Right atrium auricular region (tissue), 2 donors: ENCODE results near the gene CCDC188. TPM values are rescaled to one million over a fixed set of nuclear protein-coding genes. Genes with fewer than 3 reads are reported as not detected.
A peak's percentile ranks its signal among the peaks of the same experiment; 100 is the strongest.

ENCODE experiments used
- DNase-seq: peaks from one replicate; pipeline ENCODE4 v3.0.0-alpha.2; 2019; ENCODE audit warnings: low spot score
- H3K27ac ChIP-seq, 2 donors: fragments of 200-600 bp; sonication (generic); 1 replicate in 1 of 2; 2 replicates in 1 of 2; pipeline ENCODE4 v1.5.1; 2016 to 2019
- H3K27me3 ChIP-seq, 2 donors: fragments of 200-600 bp; sonication (generic); one replicate each; pipeline versions ENCODE4 v1.5.1 to v1.6.0; 2017 to 2019
- H3K36me3 ChIP-seq: fragments of 200-600 bp; sonication (generic); one replicate; pipeline ENCODE4 v1.5.1; 2016
- H3K4me1 ChIP-seq, 2 donors: fragments of 200-600 bp; sonication (generic); one replicate each; pipeline versions ENCODE4 v1.5.1 to v1.6.0; 2017 to 2019
- H3K4me3 ChIP-seq, 2 donors: fragments of 200-600 bp; sonication (generic); 1 replicate in 1 of 2; 2 replicates in 1 of 2; pipeline ENCODE4 v1.5.1; 2017 to 2019; ENCODE audit warnings: mild to moderate bottlenecking in 1 of 2, moderate library complexity in 1 of 2
- H3K9me3 ChIP-seq, 2 donors: fragments of 200-600 bp; sonication (generic); one replicate each; pipeline ENCODE4 v1.5.1; 2019
- total RNA-seq, 2 donors: library from RNA; depleted of rRNA; stranded (reverse); fragments of >200 nt; gene quantifications; one replicate each; pipeline ENCODE4 v1.1.0, GENCODE V29; 2016
- TF ChIP-seq, protein P1 (sequence below), 2 donors: fragments of 200-600 bp; sonication (generic); IDR thresholded peaks; one replicate each; pipeline ENCODE4 v1.5.1; 2019; ENCODE audit warnings: antibody characterized with exemption in 2 of 2

CCDC188 gene
- total RNA-seq, 2 donors from 2014 or later = 0.43 TPM; not detected in 1

DNA sequence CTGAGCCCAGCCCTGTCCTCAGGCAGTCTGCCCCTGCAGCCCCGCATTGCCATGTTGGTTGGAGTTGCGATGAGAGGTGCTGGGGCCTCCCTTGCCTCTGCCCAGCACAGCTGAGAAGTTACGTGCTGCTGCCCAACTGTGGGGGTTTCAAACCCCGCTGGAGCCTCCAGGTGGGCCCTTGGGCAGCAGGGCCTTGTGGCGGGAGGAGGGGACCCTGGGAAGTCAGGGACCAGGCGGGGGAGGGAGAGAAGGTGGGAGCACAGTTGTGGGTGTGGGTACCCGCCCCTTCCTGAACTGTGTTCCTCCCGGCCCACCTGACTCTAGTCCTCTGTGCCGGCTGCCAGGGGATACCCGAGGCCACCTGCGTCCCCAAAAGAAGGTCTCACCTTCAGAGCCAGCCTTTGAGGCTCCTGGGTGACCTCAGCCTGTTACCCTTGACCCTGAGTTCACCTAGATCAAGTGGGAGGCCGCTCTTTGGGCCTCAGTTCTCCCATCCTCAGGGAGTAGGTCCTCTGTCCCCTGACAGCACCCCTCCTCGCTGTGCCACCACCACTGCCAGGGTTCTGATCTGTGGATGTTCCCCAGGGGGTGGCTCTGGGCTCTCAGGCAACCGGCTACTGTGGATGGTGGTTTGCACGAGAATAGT is 7.7 kb upstream of the CCDC188 start:
- Histone ChIP-seq H3K27me3 (no peaks in the 10 kb centered on the region), H3K36me3 (no peaks in the 10 kb centered on the region), H3K4me1 (no peaks in the 10 kb centered on the region), H3K27ac (no peak overlapping the region), H3K9me3 (no peaks in the 10 kb centered on the region), H3K4me3 (no peak overlapping the region)
- TF ChIP-seq, protein P1, sequence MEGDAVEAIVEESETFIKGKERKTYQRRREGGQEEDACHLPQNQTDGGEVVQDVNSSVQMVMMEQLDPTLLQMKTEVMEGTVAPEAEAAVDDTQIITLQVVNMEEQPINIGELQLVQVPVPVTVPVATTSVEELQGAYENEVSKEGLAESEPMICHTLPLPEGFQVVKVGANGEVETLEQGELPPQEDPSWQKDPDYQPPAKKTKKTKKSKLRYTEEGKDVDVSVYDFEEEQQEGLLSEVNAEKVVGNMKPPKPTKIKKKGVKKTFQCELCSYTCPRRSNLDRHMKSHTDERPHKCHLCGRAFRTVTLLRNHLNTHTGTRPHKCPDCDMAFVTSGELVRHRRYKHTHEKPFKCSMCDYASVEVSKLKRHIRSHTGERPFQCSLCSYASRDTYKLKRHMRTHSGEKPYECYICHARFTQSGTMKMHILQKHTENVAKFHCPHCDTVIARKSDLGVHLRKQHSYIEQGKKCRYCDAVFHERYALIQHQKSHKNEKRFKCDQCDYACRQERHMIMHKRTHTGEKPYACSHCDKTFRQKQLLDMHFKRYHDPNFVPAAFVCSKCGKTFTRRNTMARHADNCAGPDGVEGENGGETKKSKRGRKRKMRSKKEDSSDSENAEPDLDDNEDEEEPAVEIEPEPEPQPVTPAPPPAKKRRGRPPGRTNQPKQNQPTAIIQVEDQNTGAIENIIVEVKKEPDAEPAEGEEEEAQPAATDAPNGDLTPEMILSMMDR (IDR thresholded peaks at IDR 0.05) = no peak
- no peak for DNase-seq

DNA sequence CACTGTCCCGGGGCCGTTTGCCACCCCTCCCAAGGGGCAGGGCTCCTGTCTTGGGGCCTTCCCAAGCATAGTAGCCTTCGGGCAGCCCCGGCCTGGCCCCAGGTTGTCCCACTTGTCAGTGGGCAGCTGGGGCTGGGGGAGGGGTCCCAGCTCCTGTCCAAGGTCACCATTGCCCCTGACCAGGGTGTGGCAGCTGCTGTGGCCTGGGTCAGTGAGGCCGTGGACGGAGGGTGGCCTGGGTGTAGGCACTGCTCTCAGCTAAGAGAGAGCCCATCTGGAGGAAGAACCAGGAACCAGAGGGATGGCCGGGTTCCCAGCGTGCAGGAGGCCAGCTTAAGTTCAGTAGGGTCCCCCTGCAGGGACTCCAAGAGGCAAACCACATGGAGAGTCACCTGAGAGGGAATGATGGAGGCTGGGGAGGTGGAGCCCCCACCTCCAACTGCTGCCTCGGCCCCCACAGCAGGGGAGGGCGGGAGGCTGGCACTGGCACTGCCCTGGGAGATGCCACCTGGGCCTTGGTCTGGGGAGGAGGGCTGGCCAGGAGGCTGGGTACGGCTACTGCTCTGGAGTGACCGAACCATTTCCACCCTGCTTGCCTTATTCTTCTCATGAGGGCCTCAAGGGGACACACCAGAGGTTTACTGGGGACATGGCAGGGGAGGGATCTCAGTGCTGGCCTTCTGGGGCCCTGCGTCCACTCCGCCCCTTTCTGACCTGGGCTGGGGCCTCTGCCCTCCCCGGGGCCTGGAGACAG is 6.8 kb upstream of the CCDC188 start:
- no peaks in the 10 kb centered on the region for H3K27me3 ChIP-seq
- H3K36me3 ChIP-seq = no peaks in the 10 kb centered on the region
- H3K4me1 ChIP-seq = no peaks in the 10 kb centered on the region
- TF ChIP-seq, protein P1 (IDR thresholded peaks at IDR 0.05) = no peak
- no peak for DNase-seq
- H3K27ac ChIP-seq = no peak overlapping the region
- no peaks in the 10 kb centered on the region for H3K9me3 ChIP-seq
- no peak overlapping the region for H3K4me3 ChIP-seq

GRCh38 chr22:20156611-20157429 is 6.0 kb upstream of the CCDC188 start:
- no peaks in the 10 kb centered on the region for H3K4me1 ChIP-seq
- DNase-seq = peak; percentile 90
- H3K9me3 ChIP-seq = no peaks in the 10 kb centered on the region
- TF ChIP-seq, protein P1 (IDR thresholded peaks at IDR 0.05) = peak; percentile 98 to 99
- no peaks in the 10 kb centered on the region for H3K36me3 ChIP-seq
- no peak overlapping the region for H3K4me3 ChIP-seq
- no peak overlapping the region for H3K27ac ChIP-seq
- H3K27me3 ChIP-seq = no peaks in the 10 kb centered on the region

DNA sequence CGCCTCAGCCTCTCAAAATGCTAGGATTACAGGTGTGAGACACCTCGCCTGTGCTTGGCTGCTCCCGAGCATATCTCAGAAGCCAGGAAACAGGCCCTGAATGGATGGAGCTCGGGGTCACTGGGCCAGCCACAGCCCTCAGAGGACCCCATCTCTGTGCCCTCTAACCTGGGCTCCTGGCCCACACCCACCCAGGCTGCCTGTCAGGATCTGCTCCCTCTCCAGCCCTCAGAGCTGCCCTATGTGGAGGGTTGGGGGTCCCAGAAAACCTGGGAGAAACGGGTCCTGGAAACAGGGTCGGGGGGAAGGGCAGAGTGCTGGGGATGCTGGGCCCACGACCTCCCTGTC is 5.2 kb upstream of the CCDC188 start:
- Histone ChIP-seq H3K4me3 (no peak overlapping the region), H3K36me3 (no peaks in the 10 kb centered on the region), H3K4me1 (no peaks in the 10 kb centered on the region), H3K9me3 (no peaks in the 10 kb centered on the region), H3K27me3 (no peaks in the 10 kb centered on the region), H3K27ac (no peak overlapping the region)
- TF ChIP-seq, protein P1 (IDR thresholded peaks at IDR 0.05) = no peak
- DNase-seq = no peak

- Histone ChIP-seq H3K27me3 (no peaks in the 10 kb centered on the region), H3K4me3 (peak overlapping the region in 1 of 2 donors; percentile 29), H3K36me3 (no peaks in the 10 kb centered on the region), H3K27ac (no peak overlapping the region), H3K4me1 (no peaks in the 10 kb centered on the region), H3K9me3 (no peaks in the 10 kb centered on the region)
- no peak for DNase-seq
- TF ChIP-seq, protein P1 (IDR thresholded peaks at IDR 0.05) = no peak
These were observed 4.6 kb upstream of the CCDC188 start for GRCh38 chr22:20155330-20156041.
